HEK293 (cell line): ENCODE data around the gene DIDO1.

ENCODE experiments used
- IKZF3 ChIP-seq: fragments of 450-650 bp; IDR thresholded peaks from 2 replicates; pipeline ENCODE4 v1.5.0; 2018; ENCODE audit warnings: missing biosample characterization, mild to moderate bottlenecking, missing genetic modification characterization, moderate library complexity
- KLF1 ChIP-seq: fragments of 450-650 bp; formaldehyde crosslinking; IDR thresholded peaks from 2 replicates; pipeline ENCODE4 v1.5.1; 2016; ENCODE audit warnings: missing biosample characterization, missing genetic modification characterization
- KLF7 ChIP-seq: fragments of 450-650 bp; formaldehyde crosslinking; IDR thresholded peaks from 2 replicates; pipeline ENCODE4 v1.5.1; 2016; ENCODE audit warnings: missing biosample characterization, missing genetic modification characterization, borderline replicate concordance
- RBAK ChIP-seq: fragments of 450-650 bp; formaldehyde crosslinking; IDR thresholded peaks from 2 replicates; pipeline ENCODE4 v1.5.1; 2016; ENCODE audit warnings: missing biosample characterization, missing genetic modification characterization
- SETDB1 ChIP-seq: IDR thresholded peaks from one replicate; pipeline ENCODE4 v1.6.1; 2017; ENCODE audit warnings: mild to moderate bottlenecking, low read length, moderate library complexity, mixed read lengths; ENCODE audit not compliant: insufficient read length
- SP3 ChIP-seq: fragments of 450-650 bp; formaldehyde crosslinking; IDR thresholded peaks from 2 replicates; pipeline ENCODE4 v1.5.1; 2016; ENCODE audit warnings: missing biosample characterization, missing genetic modification characterization
- SP7 ChIP-seq: fragments of 450-650 bp; formaldehyde crosslinking; IDR thresholded peaks from 2 replicates; pipeline ENCODE4 v1.5.1; 2016; ENCODE audit warnings: missing biosample characterization, missing genetic modification characterization
- ZFP41 ChIP-seq: fragments of 450-650 bp; formaldehyde crosslinking; IDR thresholded peaks from 2 replicates; pipeline ENCODE4 v1.5.1; 2016; ENCODE audit warnings: missing biosample characterization, missing genetic modification characterization, borderline replicate concordance
- ZIC2 ChIP-seq: fragments of 450-650 bp; formaldehyde crosslinking; IDR thresholded peaks from 2 replicates; pipeline ENCODE4 v1.5.1; 2016; ENCODE audit warnings: missing biosample characterization, missing genetic modification characterization
- ZNF16 ChIP-seq: fragments of 450-650 bp; formaldehyde crosslinking; IDR thresholded peaks from 2 replicates; pipeline ENCODE4 v1.5.1; 2016; ENCODE audit warnings: low read depth, missing biosample characterization, missing genetic modification characterization
- ZNF169 ChIP-seq: fragments of 450-650 bp; formaldehyde crosslinking; IDR thresholded peaks from 2 replicates; pipeline ENCODE4 v1.5.1; 2016; ENCODE audit warnings: missing biosample characterization, missing genetic modification characterization
- ZNF221 ChIP-seq: fragments of 450-650 bp; formaldehyde crosslinking; IDR thresholded peaks from 2 replicates; pipeline ENCODE4 v1.5.1; 2017; ENCODE audit warnings: missing biosample characterization, missing genetic modification characterization, borderline replicate concordance
- ZNF223 ChIP-seq: fragments of 450-650 bp; formaldehyde crosslinking; IDR thresholded peaks from 2 replicates; pipeline ENCODE4 v1.5.1; 2016; ENCODE audit warnings: missing biosample characterization, missing genetic modification characterization
- ZNF302 ChIP-seq: fragments of 450-650 bp; formaldehyde crosslinking; IDR thresholded peaks from 2 replicates; pipeline ENCODE4 v1.5.1; 2016; ENCODE audit warnings: missing biosample characterization, missing genetic modification characterization, low read depth
- ZNF341 ChIP-seq: fragments of 450-650 bp; formaldehyde crosslinking; IDR thresholded peaks from 2 replicates; pipeline ENCODE4; 2016; ENCODE audit warnings: low read depth, missing biosample characterization, missing genetic modification characterization
- ZNF362 ChIP-seq: fragments of 450-650 bp; formaldehyde crosslinking; IDR thresholded peaks from 2 replicates; pipeline ENCODE4 v1.5.1; 2016; ENCODE audit warnings: missing biosample characterization, missing genetic modification characterization
- ZNF433 ChIP-seq: fragments of 450-650 bp; formaldehyde crosslinking; IDR thresholded peaks from 2 replicates; pipeline ENCODE4 v1.5.1; 2016; ENCODE audit warnings: missing biosample characterization, missing genetic modification characterization, low read depth
- ZNF600 ChIP-seq: fragments of 450-650 bp; formaldehyde crosslinking; IDR thresholded peaks from 2 replicates; pipeline ENCODE4 v1.5.1; 2016; ENCODE audit warnings: missing biosample characterization, missing genetic modification characterization
- ZNF623 ChIP-seq: fragments of 450-650 bp; formaldehyde crosslinking; IDR thresholded peaks from 2 replicates; pipeline ENCODE4 v1.5.1; 2016; ENCODE audit warnings: missing biosample characterization, missing genetic modification characterization
- ZNF660 ChIP-seq: fragments of 450-650 bp; IDR thresholded peaks from 2 replicates; pipeline ENCODE4 v1.5.1; 2018; ENCODE audit warnings: missing biosample characterization, mild to moderate bottlenecking, missing genetic modification characterization
- ZXDB ChIP-seq: fragments of 450-650 bp; formaldehyde crosslinking; IDR thresholded peaks from 2 replicates; pipeline ENCODE4 v1.5.1; 2016; ENCODE audit warnings: missing biosample characterization, missing genetic modification characterization
- TF ChIP-seq, protein P1 (sequence below): fragments of 450-650 bp; formaldehyde crosslinking; IDR thresholded peaks from 2 replicates; pipeline ENCODE4 v1.5.1; 2016; ENCODE audit warnings: missing biosample characterization, missing genetic modification characterization
- TF ChIP-seq, protein P2 (sequence below): fragments of 450-650 bp; formaldehyde crosslinking; IDR thresholded peaks from 2 replicates; pipeline ENCODE4 v1.5.1; 2017; ENCODE audit warnings: missing biosample characterization, missing genetic modification characterization
- TF ChIP-seq, protein P3 (sequence below): fragments of 450-650 bp; formaldehyde crosslinking; IDR thresholded peaks from 2 replicates; pipeline ENCODE4 v1.5.1; 2016; ENCODE audit warnings: missing biosample characterization, missing genetic modification characterization
- TF ChIP-seq, protein P4 (sequence below): fragments of 450-650 bp; formaldehyde crosslinking; IDR thresholded peaks from 2 replicates; pipeline ENCODE4; 2016; ENCODE audit warnings: missing biosample characterization, missing genetic modification characterization
- TF ChIP-seq, protein P5 (sequence below): fragments of 450-650 bp; formaldehyde crosslinking; IDR thresholded peaks from 2 replicates; pipeline ENCODE4 v1.5.1; 2016; ENCODE audit warnings: missing biosample characterization, missing genetic modification characterization

The DIDO1 gene

GRCh38 chr20:62925420-62926228, 681 bp downstream of the DIDO1 start (continued):
- TF ChIP-seq IKZF3 = no peak
- peak; percentile 30; the same call in 1 of the 2 replicates for TF ChIP-seq ZIC2 (tag by site-specific recombination)
- peak; percentile 42 for TF ChIP-seq SP7 (tag by site-specific recombination)
- TF ChIP-seq ZNF660 (tag by site-specific recombination) = no peak
- TF ChIP-seq ZNF341 = peak; percentile 90
- TF ChIP-seq, protein P1, sequence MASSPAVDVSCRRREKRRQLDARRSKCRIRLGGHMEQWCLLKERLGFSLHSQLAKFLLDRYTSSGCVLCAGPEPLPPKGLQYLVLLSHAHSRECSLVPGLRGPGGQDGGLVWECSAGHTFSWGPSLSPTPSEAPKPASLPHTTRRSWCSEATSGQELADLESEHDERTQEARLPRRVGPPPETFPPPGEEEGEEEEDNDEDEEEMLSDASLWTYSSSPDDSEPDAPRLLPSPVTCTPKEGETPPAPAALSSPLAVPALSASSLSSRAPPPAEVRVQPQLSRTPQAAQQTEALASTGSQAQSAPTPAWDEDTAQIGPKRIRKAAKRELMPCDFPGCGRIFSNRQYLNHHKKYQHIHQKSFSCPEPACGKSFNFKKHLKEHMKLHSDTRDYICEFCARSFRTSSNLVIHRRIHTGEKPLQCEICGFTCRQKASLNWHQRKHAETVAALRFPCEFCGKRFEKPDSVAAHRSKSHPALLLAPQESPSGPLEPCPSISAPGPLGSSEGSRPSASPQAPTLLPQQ (tag by site-specific recombination) = no peak
- TF ChIP-seq ZNF433 (tag by site-specific recombination) = no peak
- TF ChIP-seq ZNF362 (tag by site-specific recombination) = no peak
- no peak for TF ChIP-seq SETDB1
- TF ChIP-seq ZXDB (tag by site-specific recombination) = peak; percentile 58
- no peak for TF ChIP-seq ZNF623 (tag by site-specific recombination)
- no peak for TF ChIP-seq ZNF302 (tag by site-specific recombination)
- TF ChIP-seq ZNF600 = peak; percentile 64; the same call in 1 of the 2 replicates
- TF ChIP-seq, protein P2, sequence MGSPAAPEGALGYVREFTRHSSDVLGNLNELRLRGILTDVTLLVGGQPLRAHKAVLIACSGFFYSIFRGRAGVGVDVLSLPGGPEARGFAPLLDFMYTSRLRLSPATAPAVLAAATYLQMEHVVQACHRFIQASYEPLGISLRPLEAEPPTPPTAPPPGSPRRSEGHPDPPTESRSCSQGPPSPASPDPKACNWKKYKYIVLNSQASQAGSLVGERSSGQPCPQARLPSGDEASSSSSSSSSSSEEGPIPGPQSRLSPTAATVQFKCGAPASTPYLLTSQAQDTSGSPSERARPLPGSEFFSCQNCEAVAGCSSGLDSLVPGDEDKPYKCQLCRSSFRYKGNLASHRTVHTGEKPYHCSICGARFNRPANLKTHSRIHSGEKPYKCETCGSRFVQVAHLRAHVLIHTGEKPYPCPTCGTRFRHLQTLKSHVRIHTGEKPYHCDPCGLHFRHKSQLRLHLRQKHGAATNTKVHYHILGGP = no peak
- TF ChIP-seq ZNF16 = no peak
- no peak for TF ChIP-seq ZNF169 (tag by site-specific recombination)
- TF ChIP-seq, protein P3, sequence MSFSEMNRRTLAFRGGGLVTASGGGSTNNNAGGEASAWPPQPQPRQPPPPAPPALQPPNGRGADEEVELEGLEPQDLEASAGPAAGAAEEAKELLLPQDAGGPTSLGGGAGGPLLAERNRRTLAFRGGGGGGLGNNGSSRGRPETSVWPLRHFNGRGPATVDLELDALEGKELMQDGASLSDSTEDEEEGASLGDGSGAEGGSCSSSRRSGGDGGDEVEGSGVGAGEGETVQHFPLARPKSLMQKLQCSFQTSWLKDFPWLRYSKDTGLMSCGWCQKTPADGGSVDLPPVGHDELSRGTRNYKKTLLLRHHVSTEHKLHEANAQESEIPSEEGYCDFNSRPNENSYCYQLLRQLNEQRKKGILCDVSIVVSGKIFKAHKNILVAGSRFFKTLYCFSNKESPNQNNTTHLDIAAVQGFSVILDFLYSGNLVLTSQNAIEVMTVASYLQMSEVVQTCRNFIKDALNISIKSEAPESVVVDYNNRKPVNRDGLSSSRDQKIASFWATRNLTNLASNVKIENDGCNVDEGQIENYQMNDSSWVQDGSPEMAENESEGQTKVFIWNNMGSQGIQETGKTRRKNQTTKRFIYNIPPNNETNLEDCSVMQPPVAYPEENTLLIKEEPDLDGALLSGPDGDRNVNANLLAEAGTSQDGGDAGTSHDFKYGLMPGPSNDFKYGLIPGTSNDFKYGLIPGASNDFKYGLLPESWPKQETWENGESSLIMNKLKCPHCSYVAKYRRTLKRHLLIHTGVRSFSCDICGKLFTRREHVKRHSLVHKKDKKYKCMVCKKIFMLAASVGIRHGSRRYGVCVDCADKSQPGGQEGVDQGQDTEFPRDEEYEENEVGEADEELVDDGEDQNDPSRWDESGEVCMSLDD (tag by site-specific recombination) = 0 out of 2 replicates have a peak, but pooled peaks have one; percentile 27
- no peak for TF ChIP-seq KLF7
- TF ChIP-seq, protein P4, sequence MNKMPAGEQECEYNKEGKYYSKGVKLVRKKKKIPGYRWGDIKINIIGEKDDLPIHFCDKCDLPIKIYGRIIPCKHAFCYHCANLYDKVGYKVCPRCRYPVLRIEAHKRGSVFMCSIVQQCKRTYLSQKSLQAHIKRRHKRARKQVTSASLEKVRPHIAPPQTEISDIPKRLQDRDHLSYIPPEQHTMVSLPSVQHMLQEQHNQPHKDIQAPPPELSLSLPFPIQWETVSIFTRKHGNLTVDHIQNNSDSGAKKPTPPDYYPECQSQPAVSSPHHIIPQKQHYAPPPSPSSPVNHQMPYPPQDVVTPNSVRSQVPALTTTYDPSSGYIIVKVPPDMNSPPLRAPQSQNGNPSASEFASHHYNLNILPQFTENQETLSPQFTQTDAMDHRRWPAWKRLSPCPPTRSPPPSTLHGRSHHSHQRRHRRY (tag by site-specific recombination) = no peak
- no peak for TF ChIP-seq RBAK (tag by site-specific recombination)
- TF ChIP-seq KLF1 (tag by site-specific recombination) = 0 out of 2 replicates have a peak, but pooled peaks have one; percentile 9
- no peak for TF ChIP-seq ZFP41 (tag by site-specific recombination)
- no peak for TF ChIP-seq ZNF221 (tag by site-specific recombination)
- TF ChIP-seq SP3 = no peak
- TF ChIP-seq ZNF223 (tag by site-specific recombination) = no peak
- TF ChIP-seq, protein P5, sequence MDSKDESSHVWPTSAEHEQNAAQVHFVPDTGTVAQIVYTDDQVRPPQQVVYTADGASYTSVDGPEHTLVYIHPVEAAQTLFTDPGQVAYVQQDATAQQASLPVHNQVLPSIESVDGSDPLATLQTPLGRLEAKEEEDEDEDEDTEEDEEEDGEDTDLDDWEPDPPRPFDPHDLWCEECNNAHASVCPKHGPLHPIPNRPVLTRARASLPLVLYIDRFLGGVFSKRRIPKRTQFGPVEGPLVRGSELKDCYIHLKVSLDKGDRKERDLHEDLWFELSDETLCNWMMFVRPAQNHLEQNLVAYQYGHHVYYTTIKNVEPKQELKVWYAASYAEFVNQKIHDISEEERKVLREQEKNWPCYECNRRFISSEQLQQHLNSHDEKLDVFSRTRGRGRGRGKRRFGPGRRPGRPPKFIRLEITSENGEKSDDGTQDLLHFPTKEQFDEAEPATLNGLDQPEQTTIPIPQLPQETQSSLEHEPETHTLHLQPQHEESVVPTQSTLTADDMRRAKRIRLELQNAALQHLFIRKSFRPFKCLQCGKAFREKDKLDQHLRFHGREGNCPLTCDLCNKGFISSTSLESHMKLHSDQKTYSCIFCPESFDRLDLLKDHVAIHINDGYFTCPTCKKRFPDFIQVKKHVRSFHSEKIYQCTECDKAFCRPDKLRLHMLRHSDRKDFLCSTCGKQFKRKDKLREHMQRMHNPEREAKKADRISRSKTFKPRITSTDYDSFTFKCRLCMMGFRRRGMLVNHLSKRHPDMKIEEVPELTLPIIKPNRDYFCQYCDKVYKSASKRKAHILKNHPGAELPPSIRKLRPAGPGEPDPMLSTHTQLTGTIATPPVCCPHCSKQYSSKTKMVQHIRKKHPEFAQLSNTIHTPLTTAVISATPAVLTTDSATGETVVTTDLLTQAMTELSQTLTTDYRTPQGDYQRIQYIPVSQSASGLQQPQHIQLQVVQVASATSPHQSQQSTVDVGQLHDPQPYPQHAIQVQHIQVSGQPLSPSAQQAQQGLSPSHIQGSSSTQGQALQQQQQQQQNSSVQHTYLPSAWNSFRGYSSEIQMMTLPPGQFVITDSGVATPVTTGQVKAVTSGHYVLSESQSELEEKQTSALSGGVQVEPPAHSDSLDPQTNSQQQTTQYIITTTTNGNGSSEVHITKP (tag by site-specific recombination) = peak; percentile 43; the same call in 1 of the 2 replicates
